Fibroblast of pulmonary artery (primary cell): Measurements from ENCODE around the gene GPX4.

Source experiments
- DNase-seq: peaks from one replicate; pipeline ENCODE4 v3.0.0-alpha.2; 2010; ENCODE audit warnings: low read depth
- H3K4me3 ChIP-seq: replicated peaks from 2 replicates; pipeline ENCODE4 v1.5.1; 2011; ENCODE audit warnings: low read depth, mild to moderate bottlenecking, control low read depth, low read length, moderate library complexity
- CTCF ChIP-seq: IDR thresholded peaks from 2 replicates; pipeline ENCODE4 v1.5.1; 2011; ENCODE audit warnings: mild to moderate bottlenecking, control low read depth, low read length, inconsistent platforms; ENCODE audit errors: missing control alignments

Gene GPX4

GRCh38 chr19:1122021-1122971, 18.5 kb downstream of the GPX4 start:
- no peak overlapping the region for H3K4me3 ChIP-seq
- DNase-seq: no peak
- TF ChIP-seq CTCF: no peak

GRCh38 chr19:1122972-1123363, 19.2 kb downstream of the GPX4 start:
- no peak for TF ChIP-seq CTCF
- peak; percentile 82 for DNase-seq
- H3K4me3 ChIP-seq: no peak overlapping the region

GRCh38 chr19:1123381-1123780, 19.6 kb downstream of the GPX4 start:
- DNase-seq: no peak
- no peak overlapping the region for H3K4me3 ChIP-seq
- TF ChIP-seq CTCF: no peak

- no peak overlapping the region for H3K4me3 ChIP-seq
- no peak for TF ChIP-seq CTCF
- no peak for DNase-seq
Observed at GRCh38 chr19:1123885-1124677, 20.3 kb downstream of the GPX4 start.

GRCh38 chr19:1125601-1126467, 22.0 kb downstream of the GPX4 start:
- DNase-seq: no peak
- TF ChIP-seq CTCF: no peak
- no peak overlapping the region for H3K4me3 ChIP-seq

GRCh38 chr19:1126984-1127760, 23.4 kb downstream of the GPX4 start:
- no peak for TF ChIP-seq CTCF
- DNase-seq: no peak
- no peak overlapping the region for H3K4me3 ChIP-seq
